GM20431 (cell line): ENCODE data around the gene PPARD.

Source experiments
- in situ Hi-C: fragments of 300-500 bp; cut with MseI, MboI; formaldehyde crosslinking; loops from one replicate; pipeline ENCODE4 v1.15.0; 2020; ENCODE audit warnings: low sequenced_read_pairs; ENCODE audit not compliant: unreplicated experiment

The PPARD gene

DNA sequence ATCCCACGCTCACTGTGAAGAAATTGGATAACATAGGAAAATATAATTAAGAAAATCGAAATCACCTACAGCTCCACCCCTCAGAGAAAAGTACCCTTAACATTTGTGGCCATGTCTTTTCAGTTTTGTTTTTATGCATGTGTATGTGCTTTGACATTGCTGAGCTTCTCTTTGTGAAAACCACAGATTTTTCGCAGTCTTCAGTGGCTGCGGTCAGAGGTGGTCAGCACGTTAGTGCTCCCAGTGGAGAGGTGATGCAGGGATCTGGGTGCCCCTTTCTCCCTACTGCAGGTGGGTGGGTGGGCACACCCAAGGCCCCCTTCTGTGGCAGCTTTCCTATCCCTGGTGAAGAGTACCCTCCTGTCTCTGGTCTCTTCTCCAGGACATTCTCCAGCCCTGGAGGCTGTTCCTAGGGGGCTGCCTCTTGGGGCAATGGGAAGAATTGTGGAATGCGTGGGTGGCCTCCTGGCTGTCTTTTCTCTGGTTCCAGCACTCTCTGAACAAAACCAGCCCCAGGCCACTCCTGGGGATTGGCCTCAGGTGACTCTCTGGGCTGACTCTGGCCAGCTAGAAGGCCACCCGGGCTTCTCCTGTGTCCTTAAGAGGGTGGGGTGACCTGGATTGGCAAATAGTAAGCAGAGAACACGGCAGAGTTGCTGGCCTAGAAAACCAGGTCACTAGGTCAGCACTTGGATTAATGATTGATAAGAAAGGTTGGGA, 59.9 kb downstream of the PPARD start:
- in situ Hi-C loops: no loop called here

DNA sequence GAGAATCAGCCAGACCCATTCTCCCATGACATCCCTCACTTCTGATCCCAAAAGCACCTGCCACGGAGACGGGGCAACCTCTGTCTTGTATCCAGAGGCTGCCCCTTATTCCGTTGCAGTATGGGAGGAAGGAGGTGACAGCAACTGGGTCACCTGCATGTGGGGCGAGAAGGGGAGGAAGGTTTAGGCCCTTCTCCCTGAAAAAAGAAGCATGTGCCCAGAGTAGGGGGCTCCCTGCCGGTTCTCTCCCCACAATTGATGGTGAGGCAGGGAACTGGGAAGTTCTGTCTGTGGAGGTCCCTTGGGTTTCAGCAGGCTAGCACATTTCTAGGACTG, 60.5 kb downstream of the PPARD start:
- in situ Hi-C loops: no loop called here

DNA sequence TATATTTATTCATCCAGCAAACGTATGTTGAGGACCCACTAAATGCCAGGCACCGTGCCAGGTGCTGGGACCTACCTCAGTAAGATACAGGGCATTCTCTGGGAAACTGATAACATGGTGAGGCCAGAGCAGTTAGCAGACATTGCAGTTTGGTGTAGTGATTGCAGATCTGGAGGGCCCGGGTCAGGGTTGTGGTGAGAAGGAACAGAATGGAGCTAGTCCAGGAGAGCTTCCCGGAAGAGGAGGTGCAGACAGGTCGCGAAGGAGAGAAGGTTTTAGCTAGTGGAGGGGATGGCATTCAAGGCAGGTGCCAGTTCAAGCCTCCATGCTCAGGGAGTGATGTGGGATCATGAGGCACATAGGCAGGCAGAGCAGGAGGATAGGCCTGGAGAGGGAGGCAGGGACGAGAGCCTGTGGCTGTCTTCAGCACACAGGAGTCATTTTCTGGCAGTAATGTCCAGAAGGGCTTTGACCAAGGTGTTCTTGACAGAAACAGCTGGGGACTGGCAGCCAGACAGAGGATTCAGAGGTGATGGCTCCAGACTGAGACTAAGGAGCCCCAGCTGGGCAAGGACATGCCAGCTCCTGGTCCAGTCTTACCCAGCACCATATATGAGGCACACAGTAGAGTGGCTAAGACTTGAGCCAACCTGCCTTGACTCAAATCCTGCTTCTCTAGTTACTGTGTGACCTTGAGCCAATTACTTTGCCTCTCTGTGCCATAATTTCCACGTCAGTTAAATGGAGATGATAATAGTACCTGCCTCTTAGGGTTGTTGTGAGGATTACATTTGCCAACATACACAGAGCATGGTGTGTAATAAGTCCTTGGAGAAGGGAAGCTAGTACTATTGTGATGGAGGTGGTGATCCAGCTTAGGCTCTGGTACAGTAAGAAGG, 61.4 kb downstream of the PPARD start:
- in situ Hi-C loops: no loop called here

DNA sequence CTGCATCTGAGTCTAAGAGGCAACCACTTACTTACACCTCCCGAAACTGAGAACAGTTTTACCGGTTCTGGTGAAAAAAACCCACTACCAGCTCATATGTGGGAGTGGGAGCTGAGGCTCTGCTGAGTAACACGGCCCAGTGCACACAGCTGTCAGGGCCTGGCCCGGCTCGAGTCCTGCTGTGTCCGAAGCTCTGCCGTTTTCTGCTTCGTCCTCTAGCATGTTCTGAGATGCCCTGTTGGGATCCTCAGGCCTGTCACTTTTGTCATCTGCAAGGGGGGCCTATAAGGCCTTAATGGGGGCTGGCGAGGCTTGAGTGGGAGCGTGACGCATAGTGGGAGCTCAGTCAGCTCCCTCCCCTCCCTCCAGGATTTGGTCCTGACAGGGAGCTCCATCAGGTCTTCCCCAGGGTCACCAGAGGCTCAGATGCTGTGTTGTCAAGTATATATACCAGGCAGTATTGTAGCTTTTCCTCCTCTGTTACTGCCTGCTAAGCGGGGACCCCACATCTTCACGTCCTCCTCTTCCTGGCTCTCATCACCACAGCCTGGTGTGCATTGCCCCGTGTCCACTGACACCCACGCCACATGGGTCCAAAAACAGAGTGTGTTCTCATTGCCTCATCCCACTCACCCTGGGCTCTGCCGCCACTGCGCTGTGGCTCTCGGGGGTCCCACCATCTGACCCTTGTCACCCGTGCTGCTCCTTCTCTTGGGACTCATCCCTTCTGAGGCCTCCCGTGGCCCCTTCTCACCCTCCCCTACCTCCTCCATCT, 64.5 kb downstream of the PPARD start:
- in situ Hi-C loops: no loop called here

DNA sequence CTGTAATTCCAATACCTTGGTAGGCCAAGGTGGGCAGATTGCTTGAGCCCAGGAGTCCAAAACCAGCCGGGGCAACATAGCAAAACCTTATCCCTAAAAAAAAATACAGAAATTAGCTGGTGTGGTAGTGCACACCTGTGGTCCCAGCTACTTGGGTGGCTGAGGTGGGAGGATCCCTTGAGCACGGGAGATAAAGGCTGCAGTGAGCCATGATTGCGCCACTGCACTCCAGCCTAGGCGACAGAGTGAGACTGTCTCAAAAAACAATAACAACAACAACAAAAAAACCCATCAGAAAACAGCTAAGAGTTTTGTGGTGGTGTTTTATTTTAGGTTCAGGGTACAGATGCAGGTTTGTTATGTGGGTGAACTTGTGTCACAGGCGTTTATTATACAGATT, 66.9 kb downstream of the PPARD start:
- in situ Hi-C loops: no loop called here

DNA sequence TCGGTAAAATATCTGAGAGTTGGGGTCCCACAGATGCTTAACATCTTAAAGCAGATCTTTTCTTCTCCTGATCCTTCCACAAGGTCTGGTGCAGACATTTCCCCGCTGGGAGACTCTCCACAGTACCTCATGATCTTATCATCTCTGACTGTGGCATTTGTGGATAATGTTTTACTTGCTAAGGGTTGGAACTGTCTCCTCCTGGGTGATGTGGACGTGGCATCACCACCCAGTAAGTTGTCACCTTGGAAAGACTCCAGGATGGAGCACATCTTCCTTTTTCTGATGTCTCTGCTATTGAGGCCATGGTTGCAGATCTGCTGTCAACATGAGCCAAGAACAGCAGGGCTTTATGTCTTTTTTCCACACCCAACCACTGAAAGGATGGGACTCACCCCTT, 67.8 kb downstream of the PPARD start:
- in situ Hi-C loops: no loop called here

DNA sequence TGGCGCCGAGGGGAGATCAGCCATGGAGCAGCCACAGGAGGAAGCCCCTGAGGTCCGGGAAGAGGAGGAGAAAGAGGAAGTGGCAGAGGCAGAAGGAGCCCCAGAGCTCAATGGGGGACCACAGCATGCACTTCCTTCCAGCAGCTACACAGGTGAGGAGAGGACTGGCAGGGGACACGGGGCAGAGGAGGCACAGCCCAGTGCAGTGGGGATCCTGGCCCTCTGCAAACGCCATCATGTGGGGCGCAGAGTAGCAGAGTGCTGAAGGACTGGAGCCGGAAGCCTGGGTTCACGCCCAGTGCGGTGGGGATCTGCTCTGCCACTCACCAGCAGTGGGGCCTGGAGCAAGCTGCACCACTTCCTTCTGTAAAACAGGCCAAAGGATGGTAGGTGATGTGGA, 68.7 kb downstream of the PPARD start:
- in situ Hi-C loops: no loop called here

DNA sequence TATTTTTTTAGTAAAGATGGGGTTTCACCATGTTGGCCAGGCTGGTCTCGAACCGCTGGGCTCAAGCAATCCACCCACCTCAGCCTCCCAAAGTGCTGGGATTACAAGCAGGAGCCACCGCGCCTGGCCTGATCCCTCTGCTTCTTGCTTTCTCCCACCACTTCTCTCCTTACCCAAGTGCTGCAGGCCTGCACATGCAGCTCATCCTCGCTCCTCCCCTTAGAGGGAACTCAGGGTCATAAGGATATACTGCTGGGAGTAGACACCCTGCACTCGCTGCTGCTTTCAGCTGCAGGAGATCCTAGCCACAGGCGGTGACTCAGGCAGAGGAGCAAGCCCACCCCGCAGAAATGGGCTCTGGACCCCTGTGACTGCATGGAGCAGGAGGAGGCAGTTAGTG, 69.7 kb downstream of the PPARD start:
- in situ Hi-C loops: no loop called here

DNA sequence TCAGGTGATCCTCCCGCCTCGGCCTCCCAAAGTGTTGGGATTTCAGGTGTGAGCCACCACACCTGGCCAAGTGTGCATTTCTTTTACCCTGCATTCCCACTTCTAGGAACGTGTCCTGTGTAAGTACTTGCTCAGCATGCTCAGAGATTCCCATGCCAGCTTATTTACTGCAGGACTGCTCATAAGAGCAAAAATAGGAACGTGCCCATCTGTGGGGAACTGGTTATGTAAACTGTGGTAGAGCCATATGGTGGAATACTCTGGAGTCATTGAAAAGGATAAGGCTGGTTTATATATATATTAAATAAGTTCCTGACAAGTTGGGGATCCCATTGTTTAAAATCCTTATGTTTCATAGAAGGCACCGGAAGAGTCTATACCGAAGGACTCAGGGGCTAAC, 71.6 kb downstream of the PPARD start:
- in situ Hi-C loops: no loop called here

DNA sequence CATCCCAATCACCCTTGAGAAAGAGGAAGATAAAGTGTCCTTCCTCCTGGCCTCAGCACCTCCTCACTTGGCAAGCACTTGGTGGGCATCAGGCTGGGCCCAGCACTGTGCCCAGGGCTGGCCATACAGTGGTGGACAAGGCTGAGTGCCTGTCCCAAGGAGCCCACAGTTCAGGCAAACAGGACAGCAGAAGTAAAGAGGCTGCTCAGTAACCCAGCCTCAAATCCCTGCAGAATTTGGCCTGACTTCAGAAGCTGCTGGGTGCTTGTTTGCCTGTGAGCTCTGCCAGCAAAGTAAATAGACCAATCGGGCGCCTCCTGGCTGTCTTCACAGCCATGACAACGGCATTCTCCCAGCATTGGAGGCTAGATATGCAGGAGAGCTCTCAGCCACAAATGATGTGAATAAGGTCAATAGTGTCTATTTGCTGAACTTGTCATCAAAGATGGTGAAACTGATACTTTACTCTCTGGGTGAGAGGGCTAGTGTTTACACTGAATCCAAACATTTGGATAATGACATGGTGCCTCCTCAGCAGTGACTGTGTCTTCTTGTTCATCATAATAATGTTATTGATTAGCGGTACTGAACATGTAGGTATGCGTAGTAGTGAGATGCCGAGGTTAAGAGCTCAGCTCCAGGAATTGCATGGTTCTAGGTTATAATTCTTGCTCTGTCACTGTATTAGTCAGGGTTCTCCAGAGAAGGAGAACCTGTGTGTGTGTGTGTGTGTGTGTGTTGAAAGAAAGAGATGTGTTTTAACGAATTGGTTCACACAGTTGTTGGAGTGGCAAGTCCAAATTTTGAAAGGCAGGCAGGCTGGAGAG, 72.9 kb downstream of the PPARD start:
- in situ Hi-C loops: no loop called here

DNA sequence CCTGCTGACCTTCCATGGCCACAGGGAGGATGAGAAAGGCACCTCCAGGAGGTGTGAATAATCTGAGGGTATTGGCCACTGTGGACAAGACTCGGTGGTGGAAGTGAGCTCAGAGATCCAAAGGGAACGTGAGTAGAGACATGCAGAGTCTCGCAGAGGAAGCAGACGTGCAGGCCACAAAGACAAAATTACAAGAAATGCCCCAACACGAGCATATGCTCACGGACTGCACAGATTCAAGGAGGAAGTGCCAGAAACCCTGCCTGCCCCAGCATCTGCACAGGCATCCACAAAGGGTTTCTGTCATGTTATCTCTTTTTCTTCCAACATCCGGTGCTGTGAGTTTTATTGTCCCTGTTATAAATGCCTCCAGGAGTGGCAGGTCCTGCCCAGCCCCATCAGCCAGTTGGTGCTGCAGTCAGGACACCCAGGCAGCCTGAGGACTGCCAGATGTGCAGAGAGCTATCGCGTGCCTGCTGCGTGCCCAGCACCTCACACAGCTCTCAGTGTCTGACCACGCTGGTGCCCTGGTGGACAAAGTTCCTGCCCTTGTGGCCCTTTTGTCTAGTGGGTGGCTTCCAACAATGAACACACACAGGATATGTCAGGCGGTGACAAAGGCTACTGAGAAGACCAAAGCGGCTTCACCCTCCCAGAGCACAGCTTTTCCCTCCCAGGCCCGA, 75.8 kb downstream of the PPARD start:
- in situ Hi-C loops: no loop called here

DNA sequence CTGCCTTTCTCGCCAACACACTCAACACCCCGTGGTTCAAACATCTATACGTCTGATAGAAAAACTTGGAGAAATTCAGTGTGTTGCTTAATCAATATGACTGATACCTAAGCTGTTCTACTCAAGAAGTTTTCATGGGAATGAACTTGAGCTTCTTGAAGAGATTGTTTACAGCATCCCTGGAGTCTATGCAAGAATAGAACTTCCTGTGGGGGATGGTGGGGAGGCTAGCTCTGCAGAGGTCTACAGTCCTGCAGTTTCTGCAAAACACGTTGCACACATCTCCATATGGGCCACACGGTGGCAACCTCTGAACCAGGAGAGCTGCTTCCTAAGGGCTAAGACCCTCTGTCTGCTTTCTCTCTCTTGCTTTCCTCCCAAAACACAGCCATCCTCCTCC, 77.1 kb downstream of the PPARD start:
- in situ Hi-C loops: no loop called here

DNA sequence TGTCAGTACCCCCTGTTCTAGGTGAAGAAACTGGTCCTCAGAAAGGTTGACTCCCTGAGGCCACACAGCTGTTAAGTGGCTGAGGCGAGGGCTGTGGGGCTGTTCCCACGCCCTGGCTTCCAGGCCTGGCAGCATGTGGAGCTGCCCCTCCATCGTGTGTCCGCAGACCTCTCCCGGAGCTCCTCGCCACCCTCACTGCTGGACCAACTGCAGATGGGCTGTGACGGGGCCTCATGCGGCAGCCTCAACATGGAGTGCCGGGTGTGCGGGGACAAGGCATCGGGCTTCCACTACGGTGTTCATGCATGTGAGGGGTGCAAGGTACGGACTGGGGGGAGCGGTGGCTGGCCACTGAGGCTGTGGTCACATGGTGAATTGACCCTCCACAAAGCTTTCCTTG, 77.6 kb downstream of the PPARD start:
- in situ Hi-C loops: no loop called here

DNA sequence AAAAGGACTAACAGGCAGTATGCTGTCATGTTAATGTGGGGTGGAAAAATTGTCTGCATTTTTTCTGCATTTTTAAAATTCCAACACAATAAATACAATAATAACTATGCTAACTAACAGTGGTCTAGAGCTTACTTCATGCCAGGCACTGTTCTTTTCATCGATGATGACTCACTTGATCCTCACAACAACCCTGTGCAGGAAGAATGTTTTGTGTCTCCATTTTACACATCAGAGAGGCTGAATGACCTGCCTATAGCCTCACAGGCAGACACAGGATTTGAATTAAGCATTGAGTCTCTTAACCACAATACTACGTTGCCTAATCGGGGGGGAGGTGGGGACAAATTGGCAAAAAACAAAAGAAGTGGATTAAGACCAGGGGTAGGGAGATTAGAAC, 82.9 kb downstream of the PPARD start:
- in situ Hi-C loops: no loop called here

DNA sequence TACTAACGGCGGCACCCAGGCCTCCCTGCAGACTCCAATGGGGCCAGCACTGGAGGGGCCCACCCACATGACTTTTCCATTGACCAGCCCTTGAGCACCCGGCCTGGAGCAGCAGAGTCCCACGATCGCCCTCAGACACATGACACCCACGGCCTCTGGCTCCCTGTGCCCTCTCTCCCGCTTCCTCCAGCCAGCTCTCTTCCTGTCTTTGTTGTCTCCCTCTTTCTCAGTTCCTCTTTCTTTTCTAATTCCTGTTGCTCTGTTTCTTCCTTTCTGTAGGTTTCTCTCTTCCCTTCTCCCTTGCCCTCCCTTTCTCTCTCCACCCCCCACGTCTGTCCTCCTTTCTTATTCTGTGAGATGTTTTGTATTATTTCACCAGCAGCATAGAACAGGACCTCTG, 83.7 kb downstream of the PPARD start:
- in situ Hi-C loops: no loop called here

DNA sequence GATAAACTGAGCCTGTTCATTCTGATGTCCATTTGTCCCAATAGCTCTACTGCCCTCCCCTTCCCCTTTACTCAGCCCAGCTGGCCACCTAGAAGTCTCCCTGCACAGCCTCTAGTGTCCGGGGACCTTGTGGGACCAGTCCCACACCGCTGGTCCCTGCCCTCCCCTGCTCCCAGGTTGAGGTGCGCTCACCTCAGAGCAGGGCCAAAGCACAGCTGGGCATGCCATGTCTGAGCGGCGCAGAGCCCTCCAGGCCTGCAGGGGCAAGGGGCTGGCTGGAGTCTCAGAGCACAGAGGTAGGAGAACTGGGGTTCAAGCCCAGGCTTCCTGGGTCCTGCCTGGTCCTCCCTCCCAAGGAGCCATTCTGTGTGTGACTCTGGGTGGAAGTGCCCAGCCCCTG, 85.1 kb downstream of the PPARD start:
- in situ Hi-C loops: no loop called here

DNA sequence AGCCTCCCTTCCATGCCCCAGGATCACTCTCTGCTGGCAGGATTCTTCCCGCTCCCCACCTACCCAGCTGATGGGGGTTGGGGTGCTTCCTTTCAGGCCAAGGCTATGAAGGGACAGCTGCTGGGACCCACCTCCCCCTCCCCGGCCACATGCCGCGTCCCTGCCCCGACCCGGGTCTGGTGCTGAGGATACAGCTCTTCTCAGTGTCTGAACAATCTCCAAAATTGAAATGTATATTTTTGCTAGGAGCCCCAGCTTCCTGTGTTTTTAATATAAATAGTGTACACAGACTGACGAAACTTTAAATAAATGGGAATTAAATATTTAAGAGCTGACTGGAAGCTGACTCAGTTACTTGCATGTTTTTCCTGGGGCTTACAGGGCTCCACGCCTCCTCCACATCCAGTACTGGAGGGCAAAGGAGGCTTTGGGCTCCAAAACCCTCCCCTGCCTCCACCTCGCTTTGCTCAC, 85.5 kb downstream of the PPARD start:
- in situ Hi-C loops: no loop called here

DNA sequence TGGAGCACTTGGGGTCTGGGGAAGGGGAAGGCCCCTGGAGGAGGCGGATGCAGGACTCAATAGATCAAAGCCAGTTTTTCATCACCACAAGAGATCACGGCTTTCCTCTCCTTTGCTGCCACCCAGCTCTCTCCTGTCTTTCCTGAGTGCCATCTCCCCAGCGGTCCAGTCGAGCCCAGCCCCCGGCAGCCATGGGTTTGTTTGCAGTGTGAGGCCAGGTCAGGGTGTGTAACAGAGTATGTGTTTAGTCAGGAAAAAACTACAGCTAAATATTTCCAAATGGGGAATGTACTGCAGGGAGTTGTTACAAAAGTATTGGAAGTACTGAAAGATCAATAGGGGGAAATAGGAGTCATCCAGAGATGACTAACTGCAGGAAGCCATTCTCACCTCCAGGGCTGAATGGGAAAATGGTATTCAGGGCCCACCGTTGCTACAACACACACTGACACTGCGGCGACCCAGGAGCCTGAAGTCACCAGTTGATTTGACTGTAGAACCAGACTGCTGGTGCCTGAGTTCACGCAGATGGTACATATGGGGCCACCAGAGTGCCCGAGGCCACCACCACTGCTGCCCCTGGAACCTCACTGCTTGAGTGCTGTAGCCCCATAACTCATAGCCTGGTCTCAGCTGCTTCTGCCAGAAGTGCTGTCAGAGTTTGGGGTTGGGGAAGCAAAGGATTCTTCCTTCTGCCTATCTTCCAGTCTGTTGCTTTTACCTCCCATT, 86.2 kb downstream of the PPARD start:
- in situ Hi-C loops: no loop called here

DNA sequence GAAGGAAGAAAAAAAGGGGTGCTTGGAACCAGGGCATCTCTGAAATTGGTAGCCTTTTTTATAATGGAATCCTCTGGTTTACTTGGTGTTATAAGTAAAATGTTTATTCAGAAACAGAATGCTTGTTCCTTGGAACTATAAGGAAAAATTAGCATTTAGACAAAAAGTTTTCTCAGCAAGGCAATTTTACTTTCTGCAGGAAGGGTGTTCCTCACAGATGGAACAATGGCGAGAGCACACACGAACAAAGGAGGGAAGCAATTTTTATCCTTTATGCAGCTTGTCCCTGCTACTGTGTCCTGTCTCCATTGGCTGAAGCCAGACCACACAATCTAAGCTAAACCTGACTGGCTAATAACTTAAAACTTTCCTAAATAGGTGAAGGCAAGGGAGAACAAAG, 87.1 kb downstream of the PPARD start:
- in situ Hi-C loops: no loop called here
